ENCODE measurements around the gene COX11.

COX11 gene

DNA sequence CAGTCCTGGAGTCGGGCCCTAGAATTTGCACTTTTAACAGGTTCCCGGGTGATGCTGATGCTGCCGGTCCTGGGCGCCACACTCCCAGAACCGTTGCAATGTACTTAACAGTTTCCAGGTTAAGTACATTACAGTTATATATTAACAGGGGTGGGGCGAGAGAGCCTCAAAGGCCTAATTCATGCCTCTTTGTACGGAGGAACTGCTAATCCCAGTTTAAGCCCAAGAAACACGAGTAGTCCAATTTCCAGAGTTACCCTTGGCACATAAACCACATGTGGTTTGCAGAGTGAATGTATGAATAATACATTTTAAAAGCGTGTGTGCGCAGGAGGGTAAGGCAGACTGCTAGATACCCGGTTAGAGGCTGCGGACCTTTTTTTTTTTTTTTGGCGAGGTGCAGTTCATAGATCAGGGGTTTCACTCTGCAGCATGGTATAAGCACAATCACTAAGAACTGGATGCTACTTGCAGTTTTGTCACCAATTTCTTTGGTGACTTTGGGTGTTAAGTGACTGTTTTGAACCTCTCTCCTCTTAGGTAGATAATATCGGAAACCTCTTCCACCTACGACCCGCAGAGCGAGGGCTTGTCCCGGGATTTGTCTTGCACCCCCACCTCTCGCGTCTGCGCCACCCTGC lies 713 bp downstream of the COX11 start:
- DNase-seq: no peak

DNA sequence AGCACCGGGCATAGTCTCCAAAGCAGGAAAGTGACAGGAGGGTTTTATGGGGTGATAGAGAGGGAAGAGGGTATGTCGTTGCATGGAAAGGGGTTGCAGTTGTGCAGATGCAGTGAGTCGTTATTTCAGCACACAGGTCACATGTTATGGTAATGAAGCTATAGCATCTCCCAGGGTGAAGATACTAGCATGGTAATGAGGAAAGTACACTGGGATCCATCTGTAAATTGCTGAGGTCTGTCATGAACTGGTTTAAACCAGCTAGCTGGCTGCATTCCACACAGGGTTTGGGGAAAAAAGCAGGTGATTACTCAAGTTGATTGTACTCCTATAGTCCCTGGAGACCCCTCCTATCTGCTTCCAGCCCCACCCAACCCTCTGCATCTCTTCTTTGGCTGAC lies 11.7 kb downstream of the COX11 start:
- no peak for DNase-seq

DNA sequence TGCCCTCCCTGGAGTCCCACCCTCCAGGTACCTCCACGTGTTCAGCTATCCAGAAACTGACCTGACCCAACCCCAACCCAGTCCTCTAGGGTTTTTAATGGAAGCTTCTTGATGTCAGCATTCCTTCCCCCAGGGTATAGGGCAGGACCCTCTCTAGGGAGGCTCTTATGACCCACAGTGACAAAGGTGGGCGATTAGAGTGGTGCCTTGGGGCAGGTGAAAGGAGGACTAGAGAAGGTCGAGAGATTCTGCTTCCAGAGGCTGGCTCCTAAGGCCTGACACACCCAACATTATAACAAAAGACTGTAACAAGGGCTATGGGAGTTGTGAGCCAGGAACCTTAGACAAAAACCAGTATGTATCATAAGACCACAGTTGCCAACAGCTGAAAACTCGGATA lies 17.2 kb downstream of the COX11 start:
- no peak for DNase-seq

DNA sequence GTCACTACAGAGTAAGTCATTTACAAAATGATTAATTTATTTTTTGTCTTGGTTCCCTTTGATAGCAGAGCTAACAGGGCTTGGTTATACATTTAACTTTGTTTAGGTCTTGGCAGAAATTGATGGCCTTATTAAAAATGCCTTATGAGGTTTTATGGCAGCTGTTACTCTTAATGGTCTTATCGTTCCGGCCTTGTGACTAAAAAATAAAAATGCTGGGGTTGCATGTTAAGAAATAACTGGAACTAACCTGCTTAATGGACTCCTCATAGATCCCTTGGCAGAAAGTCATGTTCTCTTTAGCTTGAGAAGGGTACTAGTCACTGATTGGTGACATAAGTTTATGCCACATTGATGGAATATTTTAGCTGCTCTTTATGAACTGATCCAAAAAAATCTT lies 18.3 kb downstream of the COX11 start:
- no peak for DNase-seq

DNA sequence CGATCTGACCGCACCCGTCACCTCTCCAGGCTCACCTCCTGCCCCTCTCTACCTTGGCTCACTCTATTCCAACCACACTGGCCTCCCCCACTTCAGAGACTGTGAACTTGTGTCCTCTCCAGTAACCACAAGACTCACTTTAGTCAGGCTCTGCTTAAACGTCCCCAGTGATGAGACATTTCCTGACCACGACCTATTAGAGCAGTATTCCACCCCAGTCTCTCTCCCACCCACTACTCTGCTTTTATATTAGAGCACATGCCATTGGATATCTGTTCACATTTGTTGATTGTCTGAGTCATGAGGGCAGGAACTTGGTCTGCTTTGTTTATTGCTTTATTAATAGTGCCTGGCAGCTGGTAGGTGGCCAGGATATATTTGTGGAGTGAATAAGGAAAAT lies 20.1 kb downstream of the COX11 start:
- no peak for DNase-seq

DNA sequence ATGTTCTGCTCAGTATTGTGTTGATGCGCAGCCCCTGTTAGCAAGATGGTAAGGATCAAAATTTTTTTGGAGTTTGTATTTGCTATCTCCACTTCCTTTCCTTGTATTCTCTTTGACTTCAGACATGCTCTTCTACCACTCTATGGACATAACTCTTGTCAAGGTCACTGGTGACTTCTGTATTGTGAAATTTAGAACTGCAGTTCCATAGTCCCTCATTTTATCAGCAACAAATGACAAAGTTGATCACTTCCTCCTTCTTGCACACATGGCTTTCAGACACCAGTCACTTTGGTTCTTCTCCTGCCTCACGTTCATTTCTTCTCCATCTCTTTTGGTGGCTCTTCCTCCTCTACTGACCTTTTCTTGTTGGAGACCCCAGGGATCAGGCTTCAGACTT lies 21.1 kb downstream of the COX11 start:
- DNase-seq: no peak

DNA sequence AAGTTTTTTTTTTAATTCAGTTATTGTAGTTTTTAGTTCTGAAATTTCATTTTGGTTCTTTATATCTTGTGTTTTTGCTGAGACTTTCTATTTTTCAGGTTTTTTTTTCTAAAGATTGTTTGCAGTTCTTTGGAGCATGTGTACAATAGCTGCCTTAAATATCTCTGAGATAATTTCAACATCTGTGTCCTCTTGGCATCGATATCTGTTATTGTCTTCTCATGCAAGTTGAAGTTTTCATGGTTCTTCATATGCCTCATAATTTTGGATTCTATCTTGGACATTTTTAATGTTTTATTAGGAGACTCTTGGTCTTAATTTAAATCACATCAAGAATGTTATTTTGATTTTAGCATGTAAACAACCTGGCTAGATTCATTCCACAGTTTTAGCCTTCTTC lies 22.8 kb downstream of the COX11 start:
- no peak for DNase-seq

DNA sequence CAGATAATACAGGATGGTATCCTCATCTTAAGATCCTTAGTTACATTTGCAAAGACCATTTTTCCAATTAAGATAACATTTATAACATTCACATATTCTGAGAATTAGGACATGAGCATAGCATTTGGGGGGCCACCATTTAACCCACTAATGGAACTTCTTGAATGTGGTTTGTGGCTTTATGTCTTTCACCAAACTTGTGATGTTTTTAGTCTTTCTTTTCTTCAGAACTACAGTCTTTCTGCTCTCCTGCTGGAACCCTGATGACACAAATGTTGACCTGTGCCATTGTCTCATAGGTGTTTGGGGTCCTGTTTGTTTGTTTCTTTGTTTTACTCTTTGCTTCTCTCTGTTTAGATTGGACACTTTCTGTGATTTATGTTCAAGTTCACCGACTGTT lies 23.2 kb downstream of the COX11 start:
- no peak for DNase-seq

DNA sequence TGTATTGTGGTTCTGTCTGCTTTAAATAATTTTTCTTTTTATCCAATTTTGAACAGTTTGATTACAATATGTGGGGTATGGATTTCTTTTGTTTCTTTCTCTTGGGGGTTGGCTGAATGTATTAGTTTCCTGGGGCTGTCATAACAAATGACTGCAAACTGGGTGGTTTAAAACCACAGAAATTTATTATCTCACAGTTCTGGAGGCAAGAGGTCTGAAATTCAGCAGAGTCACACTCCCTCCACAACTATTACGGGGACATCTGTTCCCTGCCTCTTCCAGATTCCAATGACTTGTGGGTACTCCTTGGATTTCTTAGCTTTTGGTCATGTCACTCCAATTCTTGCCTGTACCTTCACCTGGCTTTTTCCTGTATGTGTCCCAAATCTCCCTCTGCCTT lies 23.7 kb downstream of the COX11 start:
- DNase-seq: no peak

DNA sequence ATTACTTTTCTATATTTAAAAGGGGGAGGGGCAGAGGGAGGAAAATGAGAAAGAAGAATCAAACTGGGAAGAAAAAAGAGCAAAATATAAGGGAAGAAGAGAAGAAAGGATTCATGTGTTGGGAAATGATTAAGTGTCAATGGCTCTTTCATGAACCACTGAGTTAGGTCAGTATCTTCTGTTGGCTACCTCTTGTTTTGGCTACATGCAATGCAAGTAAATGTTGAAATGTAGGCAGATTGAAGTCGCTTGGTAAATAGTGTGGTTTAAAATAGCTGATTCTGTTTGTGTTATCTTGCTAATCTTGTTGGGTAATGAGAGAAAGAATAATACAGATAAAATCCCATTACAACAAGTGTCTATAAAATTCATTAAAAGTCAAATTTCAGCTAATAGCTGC lies 27.2 kb downstream of the COX11 start:
- DNase-seq: no peak

DNA sequence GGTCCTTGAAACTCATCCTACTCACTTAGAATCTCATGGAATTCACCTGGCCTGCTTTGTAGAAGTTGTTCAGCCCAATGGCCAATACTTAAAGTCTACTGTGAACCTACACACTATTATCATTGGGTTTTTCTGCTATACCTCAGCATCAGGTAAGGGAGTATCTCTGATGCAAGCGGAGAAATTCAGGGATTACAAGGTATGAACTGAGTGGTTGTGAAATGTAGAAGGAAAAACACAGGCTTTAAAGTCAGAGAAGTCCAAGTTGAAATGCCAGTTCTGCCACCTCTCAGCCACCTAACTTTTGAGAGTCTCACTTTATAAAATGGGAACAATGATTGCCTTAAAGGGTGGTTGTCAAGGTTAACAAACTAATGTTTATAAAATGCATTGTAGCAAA lies 31.0 kb downstream of the COX11 start:
- DNase-seq: no peak

DNA sequence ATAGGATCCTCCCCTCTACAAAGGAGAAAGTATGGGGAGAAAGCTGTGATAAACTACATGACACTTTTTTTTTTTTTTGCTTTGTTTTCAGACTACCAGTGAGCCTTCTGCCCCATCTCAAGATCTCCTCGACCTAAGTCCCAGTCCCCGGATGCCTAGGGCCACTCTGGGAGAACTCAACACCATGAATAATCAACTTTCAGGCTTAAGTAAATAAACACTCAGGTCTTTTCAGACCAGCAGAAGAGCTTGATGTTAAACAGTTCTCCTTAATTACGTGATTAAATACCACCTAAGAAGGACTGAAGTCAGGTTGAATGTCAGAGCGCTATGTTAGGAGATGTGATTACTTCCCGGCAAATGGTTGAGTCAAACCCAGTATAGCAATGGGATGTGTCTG lies 31.4 kb downstream of the COX11 start:
- DNase-seq: no peak

DNA sequence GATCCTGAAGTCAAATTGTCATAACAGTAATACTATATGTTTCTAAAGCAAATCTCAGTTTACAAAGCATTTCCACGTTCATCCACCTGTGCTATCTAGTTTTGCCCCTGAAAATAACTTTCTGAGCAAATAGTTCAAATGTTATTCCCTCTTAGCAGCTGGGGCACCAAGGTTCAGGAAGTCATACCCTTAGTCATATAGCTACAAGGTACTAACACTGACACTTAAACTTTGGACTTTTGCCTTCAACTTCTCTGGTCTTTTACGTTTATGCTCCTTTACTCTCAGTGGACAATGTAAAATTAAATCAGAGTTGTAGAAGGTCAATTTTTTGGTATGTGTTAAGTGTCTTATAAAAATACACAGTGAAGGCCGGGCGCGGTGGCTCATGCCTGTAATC lies 33.0 kb downstream of the COX11 start:
- no peak for DNase-seq

DNA sequence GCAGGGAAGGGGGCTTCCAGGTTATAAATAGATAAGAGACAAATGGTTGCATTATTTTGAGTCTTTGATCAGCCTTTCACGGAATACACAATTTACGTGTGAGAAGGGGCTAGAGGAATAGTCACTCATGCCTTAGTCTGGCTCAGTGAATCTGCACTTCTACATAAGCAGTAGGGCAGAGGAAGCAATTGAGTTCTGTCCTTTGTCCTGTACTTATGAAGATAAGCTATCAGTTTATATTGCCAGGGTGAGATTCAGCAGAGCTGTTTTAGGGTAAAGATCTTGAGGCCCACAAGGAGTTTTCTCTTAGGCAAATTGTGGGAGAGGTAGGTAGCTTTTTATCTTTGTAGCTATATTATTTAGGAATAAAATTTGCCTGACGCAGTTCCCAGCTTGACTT lies 34.5 kb downstream of the COX11 start:
- no peak for DNase-seq

DNA sequence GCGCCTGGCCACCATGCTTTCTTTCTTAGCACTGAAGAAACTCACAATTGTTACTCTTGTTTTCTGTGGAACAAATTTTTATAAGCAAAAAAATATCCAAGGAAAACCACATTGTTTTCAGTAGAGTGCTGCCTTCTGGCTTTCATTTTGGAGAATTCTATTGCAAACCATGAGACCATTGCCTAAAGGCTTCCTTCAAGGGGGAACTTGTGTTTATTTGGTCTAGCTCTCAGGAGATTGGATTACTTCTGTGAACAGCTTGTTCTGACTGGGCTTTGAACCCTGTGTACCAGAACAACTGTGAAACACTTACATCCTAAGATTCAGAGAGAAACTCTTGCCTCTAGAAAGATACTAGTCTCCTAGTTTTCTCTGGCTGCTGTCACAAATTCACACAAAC lies 35.7 kb downstream of the COX11 start:
- no peak for DNase-seq

DNA sequence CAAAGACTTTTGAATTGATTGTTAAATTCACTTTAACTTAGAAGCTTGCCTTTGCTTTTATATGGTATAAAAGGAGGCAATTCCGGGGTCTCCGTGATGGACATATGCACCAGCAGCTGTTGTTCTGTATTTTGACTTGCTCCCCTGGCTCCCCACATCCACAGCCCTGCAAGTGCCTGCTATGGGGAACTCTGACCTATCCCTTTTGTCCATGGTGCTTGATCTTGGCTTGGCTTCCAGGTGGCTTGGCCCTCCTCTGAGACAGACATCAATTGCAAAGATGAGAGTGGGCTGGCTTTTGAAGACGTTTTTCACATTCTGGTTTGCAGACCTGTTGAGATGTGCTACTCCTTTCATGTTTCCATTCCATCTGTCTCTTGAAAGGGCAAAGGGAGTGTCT lies 40.9 kb downstream of the COX11 start:
- DNase-seq: no peak

DNA sequence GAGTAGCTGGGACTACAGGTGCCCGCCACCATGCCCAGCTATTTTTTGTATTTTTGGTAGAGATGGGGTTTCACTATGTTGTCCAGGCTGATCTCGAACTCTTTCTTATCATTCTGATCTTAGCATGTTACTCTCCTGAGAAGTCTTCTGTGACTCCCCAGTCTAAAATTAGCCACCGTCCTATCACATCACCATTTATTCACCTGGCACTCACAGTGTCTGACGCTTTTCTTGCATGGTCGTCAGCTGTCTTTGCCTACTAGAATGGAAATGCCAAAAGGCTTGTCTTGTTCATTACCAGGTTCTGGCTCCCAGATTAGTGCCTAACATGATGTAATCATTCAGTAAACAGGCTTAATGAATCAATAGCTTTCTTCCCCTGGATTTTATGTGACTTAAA lies 44.0 kb downstream of the COX11 start:
- DNase-seq: no peak

DNA sequence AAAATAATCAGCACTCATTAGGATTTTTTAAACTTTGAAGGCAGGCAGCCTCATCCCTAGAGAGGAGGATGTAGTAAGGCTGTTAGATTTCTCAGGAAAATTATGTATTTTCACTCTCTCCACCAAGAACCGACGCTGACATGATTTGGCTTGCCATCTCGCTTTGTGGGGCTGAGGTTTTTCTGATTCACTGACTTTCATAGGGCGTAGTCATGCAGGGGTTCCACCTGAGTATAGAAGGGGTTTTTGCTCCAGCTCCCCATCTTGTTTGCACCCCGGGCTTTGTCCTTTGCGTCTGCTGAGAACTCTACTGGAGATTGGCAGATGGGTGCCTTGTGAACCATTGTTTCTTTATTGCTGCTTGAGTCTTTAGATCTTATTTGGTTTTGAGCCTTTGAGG lies 47.6 kb downstream of the COX11 start:
- DNase-seq: no peak

DNA sequence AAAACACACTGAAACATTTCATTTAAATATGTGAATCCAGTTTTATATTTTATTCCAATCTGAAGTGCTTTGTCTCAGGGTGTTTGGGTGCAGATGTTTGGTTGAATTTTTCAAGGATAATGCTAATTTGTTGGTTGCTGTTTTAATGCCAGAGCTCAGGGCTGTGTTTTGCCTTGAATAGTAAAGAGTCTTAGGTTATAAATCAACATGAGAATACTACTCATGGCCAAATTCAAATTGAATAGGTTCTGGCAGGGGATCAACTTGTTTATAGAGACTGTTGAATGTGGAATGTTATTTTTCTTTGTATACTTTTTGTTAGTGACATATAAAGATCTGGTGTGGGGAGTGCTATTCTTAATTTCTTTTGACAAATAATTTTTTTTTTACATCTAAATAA lies 49.0 kb downstream of the COX11 start:
- no peak for DNase-seq

DNA sequence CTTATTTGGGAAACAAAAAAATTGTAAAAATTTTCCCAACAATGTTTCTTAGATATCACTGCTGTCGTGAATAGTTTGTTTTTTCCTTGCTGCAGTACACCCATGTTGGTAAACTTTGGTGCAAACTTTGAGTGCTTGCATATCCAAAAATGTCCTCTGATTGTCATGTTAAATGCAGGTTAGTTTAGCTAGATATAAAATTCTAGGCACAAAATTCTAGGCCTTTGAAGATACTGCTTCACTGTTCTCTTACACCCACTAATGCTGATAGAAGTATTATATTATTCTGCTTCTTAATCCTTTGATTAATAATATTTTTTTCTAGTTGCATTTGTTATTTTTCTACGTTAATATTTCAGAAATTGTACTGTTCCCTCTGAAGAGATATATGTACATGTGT lies 51.7 kb downstream of the COX11 start:
- DNase-seq: no peak

Measured in CD4-positive, alpha-beta T cell treated with Interleukin-1 beta for 1 hour (primary cell).